ENCODE measurements around the gene VASN.

VASN gene

DNA sequence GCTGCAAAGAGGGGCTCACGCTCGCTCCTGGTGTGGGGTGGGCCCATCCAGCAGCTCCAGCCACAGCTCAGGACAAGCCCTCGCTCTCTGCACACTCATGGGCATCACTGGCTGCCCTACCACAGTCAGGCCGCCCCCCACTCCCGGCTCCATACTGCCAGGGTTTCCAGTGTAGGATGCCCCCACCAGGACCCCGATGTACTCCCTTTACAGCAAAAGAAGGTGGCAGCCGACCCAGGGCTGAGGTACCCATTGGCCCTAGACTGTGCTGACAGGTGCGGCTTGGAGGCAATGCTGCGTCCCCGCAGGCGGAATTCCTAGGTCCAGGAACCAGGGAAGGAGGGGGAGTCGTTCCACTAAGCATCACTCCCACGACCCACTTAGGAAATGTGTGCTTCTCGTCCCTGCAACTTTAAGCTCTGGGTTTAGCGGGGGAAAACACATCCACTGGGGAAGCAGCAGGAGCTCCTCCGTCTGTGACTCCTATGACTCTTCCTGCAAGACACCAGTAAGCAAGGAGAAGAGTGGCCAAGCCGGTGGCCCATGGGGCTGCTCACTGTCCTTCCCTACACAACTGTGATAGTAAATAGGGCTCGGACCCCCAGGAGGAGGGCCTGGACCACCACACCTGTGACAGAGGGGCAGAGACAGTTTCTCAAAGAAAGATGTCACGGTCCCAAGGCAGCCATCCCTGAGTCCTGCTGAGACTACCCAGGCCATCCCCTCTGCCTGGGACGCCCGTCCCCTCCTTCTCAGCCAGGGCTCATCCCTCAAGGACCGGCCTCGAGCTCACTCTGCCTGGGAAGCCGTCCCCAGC is 31.7 kb downstream of the VASN start:
- no peak for DNase-seq (ENCODE audit: low spot score)

DNA sequence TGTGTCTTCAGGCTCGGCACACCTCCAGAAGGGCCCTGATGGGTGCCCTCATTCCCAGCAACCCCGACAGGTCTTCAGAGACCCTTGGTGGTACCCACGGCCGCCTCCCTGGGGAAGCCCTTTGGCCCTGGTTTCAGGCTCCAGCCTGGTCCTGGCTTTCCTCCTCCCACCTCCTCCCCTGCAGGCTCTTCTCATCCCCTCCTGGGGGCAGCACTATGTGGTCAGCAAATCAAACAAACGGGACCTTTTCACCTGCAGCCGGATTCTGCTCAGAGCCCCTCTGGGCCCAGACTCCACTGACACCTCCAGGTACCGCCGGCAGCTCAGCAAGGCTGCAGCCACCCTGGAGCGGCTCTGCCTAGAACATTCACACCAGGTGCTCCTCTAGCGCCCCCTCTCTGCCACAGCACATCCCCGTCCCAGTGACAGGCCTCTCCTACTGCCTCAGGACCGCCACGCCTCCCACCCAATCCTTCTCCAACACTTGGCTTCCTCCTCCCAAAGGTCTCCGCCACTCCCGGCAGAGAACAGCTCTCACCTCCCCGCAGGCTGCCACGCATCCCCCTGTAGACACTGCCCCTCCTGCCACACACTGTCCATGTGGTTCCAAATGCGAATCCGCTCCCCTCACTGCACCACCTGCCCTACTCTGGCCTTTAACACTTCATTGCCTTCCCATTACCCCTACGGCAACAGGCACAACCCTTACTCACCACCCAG is 32.8 kb downstream of the VASN start:
- DNase-seq (ENCODE audit: low spot score), result peak; percentile 48

DNA sequence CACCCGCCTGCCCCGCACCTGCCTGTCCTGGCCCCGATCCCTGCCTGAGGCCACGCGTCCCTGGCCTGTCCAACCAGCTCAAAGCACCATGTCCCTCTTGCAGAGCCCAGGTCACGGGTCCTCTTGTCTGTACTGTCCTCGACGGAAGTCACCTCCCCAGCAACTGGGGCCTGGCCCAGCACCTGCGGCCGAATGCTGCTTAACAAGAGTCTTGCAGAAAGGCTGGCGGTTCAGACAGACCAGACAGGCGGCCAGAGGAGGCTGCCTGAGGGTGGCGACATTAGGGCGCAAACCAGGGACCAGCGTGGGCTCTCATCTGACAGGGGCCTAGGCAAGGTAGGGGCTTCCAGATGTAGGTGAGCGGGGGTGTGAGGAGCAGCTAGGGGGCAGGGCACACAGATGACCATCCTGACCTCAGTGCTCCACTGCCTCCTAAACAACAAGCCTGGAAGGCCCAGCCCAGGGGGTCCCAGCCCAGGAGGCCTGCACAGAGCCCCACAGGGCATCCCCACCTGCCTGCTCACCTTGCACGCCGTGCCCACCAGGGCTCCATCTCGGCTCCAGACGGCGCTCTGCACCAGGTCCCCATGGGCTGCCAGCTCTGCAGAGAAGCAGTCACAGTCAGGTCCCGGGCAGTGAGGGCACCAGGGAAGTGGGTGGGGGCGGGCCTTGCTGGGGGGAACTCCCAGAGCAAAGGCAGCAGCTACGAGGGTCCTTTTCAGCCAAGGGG is 33.5 kb downstream of the VASN start:
- no peak for DNase-seq (ENCODE audit: low spot score)

DNA sequence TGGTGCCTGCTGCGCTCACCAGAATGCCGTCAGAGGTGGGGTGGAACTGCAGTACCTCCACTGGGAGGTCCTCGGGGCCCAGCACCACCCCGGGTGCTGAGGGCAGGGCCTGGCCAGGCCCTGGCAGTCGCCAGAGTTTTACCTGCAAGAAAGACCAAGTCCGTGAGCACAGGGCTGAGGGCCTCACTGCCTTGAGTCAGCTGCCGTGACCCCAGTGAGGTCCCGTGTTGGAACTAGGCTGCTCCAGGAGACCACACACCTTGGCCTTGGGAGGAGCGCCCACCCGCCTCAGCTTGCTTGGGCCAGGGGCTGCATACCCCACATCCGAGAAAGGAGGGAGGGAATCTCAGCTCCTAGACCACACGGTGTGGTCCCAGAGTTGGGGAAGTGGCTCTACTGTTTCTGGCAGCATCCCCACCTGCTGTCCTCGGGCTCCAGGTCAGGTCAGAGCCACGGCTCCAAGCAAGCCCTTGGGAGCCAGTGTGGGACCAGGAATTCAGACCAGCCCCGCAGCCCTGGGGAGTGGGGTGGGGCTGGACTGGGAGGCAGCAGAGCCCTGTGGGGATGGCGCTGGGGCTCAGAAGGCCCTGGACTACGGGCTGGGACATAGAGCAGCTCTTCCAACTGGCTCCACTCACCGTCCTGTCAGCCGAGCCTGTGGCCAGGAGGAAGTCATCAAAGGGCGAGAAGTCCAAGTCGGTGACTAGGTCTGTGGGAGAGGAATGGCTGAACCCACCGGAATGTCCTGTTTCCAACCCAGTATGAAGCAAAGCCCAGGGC is 36.1 kb downstream of the VASN start:
- peak; percentile 33 for DNase-seq (ENCODE audit: low spot score)

DNA sequence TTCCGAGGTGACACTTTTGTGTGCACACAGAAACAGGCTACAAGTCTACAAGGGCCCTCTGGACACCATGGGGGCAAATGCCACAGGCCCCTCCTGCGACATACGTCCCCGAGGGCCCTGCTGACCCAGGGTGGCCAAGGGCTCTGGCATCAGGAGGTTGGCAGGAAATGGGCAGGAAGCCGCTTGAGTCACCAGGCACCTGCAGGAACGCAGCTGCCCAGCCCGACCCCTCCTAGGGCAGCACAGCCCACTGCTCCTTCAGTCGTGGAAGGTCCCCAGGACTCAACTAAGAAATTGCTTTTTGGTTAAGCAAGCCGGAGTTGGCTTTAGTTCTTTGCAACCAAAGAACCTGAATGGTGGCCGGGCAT is 36.7 kb downstream of the VASN start:
- no peak for DNase-seq (ENCODE audit: low spot score)

DNA sequence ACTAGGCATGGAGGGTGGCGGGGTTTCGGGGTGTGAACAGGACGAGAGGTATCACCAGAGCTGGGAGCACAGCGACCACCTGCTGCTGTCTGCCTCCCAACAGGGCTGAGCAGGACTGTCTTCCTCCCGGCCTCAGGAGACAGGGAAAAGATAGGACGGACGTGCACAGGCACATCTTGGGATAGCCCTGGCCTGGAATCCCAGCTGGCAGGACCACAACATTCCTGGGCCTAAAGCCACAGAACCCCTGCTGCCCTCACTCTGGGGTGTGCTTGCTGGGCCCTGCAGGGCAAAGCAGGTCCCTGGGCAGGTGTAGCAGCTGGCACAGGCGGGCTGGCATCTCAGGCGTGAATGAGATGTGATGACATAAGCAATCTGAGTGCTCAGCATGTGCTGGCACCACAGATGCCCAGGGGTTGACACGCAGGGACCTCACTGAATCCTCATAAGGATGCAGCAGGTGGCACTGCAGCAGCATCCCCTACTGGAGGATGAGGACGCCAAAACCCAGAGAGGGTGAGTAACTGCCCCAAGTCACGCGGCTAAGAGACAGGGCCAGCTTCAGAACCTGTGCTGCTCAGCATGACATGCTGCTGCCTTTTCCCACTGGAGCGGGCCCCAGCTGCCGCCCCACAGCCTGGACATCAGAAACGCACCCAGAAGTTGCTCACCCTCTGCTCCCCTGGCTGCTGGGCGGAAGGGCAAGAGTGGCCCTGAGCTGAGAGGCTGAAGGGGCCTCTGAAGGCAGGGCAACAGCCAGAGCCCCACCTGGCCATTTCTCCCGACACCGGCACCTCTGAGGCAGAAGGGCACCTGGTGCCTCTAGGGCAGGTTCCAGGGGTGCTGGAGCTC is 37.7 kb downstream of the VASN start:
- DNase-seq (ENCODE audit: low spot score), result no peak

DNA sequence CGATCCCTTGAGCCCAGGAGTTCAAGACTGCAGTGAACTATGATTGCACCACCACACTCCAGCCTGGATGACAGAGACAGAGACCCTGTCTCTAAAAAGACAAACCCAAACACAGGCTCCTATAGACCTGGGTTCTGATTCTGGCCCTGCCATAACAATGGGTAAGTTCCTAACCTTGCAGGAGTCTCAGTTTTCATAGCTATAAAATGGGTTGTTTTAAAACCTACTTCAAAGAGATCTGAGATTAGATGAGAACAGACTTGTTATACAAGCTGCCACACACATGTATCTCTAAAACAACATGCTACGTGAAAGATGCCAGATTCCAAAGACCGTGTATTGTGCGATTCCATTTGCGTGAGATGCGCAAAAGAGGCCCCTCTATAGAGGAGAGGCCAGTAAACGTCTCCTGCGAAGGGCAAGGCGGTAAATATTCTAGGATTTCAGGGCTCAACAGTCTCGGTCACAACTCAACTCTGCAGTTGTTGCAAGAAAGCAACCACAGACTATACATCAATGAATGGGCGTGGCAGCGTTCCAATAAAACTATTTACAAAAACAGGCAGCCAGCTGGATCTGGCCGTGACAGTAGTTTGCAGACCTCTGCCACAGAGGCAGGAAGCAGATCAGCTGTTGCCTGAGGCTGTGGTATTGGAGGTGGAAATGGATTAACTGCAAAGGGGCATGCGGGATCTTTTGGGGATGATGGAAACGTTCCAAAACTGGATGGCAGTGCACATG is 38.9 kb downstream of the VASN start:
- no peak for DNase-seq (ENCODE audit: low spot score)

DNA sequence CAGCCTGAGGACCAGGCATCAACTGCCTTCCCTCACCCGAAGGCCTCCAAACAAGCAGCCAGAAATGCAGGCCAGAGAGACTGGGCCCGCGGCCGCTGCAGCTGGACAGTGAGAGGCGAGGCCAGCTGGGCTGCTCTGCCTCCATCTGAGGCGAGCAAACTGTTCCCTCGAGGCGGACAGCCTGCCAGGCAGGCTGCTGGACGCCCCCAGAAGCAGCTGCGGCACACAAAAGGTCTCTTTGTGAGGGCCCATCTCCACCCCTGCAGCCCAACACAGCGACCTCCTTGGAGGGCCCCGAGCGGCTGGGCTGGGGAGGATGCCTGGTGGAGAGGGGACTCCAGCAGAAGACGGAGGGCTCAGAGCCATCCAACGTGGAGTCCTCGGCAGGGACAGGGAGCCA is 40.0 kb downstream of the VASN start:
- DNase-seq (ENCODE audit: low spot score), result no peak

DNA sequence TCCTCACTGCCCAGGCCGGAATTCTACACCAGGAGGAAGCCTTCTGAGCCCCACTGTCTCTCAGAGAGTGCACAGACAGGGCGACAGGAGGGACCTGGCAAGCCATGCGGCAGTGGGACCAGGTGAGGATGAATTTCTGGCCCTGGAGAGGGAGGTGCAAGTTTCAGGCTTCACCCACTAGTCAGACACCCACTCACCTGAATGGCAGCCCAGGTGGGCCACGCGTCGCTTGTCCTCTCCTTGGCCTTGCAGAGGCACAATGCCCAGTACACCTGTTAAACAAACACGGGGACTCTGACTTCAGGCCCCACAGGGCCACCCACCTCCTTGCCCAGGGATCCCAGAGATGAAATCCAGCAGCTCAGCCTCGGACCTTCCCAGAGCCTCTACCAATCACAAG is 40.5 kb downstream of the VASN start:
- no peak for DNase-seq (ENCODE audit: low spot score)

DNA sequence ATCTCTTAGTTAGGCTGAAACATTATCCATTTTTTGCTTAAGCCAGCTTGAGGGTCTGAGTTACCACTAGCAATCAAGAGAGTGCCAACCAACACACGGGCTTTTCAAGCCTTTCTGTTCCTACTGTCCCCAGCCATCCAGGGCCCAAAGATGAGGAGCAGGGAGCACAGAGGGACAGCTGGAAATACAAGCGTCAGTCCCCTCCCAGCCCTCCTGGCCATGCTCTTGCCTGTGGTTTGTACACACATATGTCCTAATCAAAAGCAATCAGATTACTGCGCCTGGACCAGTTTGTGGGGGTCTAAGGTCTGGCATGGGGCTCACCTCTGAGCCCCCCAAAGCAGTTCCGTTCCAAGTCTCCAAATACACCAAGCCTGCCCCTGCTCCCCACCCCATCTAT is 41.2 kb downstream of the VASN start:
- DNase-seq (ENCODE audit: low spot score), result no peak

DNA sequence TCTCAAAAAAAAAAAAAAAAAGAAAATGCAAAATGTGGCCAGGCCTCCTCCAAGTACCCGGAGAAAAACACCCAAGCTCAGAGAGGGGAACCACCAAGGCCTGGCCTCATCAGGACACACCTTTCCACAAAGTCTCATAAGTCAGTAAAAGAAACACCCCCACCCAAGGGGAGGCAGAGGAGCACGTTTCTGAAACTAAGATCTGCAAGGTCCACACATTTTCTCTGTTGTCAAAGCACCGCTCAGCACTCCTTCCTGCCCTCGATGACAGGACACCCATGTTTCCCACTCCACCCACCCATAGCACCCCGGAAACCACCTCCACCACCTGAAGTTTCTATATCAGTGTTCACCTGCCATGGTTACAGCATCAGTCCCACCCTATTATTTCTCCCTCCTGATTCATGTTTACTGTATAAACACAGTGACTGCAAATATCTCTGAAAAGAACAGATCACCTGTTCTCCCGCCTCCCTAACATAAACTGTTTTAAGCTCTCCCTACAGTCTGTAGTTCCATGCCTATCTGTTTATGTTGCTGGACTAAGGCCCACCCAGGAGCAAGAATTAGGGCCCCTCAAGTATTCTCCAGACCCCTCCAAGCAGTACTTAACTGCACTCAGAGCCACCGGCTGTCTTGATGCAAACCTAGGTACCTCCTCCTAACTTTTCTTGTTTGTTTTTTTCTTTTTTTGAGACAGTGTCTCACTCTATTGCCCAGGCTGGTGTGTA is 42.7 kb downstream of the VASN start:
- no peak for DNase-seq (ENCODE audit: low spot score)

DNA sequence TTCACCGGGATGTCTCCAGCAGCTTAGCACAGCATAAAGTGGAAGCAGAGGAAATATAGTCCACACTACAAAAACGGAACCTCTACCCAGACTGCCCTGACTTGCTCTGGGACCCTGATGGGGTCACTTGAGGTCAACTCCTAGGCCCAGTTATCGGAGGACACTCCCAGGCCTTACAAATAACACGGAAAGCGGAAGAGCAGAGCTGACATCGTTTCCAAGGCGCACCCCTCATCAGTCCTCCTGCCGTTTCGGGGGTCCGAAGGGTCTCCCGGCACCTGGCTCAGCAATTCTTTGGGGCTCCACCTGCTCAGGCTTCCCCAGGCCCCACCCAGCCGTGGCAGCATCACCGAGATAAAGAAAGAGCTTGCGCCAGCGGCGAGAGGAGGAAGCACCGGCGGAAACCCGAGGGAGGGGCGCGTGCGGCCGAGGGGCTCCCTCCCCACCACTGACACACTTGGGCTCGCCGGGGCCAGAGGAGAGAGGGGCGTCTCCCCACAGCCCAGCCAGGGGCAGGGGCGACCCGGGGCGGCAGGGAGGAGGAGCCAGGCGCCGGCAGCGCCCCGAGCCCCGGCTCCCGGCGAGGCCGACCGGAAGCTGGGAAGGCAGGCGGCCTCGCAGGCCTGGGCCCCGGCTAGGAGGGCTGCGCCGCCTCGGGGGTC is 44.0 kb downstream of the VASN start:
- DNase-seq (ENCODE audit: low spot score), result no peak

DNA sequence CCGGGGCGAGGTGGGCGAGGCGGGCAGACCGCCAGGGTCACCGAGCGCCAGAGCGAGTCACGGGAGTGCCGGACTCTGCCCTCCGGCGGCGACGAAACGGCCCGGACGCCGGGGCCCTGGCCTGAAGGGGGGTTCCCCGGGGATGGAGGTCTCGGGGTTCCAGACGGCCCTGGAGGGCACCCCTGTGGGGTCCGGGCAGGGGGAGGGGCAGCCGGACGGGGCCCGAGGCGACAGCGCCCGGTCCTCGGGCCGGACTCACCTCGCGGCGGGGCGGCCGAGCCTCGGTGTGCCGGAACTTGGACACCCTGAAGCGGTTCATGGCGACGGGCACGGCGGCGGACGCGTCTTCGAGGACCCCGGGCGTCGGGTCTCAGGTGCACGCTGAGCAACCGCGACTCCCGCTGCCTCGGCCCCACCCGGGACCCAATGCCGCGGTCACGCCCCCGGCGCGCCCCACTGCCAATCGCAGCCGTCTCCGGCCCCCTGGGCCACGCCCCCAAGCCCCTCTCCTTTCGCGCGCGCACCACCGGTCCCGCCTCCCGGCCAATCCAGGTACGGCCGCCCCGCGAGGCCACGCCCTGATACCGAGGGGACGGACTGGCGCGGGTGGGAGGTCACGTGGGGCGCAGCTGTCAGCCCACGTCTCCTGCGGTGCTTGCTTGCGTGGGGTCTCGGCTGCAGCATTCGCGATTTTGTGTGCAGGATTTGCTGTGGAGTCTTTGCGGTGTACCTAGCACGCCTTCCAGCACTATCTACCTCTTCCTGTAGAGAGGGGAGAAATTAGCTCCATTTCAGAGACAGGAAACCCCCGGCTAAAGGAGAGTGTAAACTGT is 44.8 kb downstream of the VASN start, which contains the start of gene CORO7:
Gene CORO7 (minus strand): TSS at position 397 of the 833 bp plus-strand sequence. CDS start 78 bp downstream, at position 319.
- peak; percentile 76 for DNase-seq (ENCODE audit: low spot score)

DNA sequence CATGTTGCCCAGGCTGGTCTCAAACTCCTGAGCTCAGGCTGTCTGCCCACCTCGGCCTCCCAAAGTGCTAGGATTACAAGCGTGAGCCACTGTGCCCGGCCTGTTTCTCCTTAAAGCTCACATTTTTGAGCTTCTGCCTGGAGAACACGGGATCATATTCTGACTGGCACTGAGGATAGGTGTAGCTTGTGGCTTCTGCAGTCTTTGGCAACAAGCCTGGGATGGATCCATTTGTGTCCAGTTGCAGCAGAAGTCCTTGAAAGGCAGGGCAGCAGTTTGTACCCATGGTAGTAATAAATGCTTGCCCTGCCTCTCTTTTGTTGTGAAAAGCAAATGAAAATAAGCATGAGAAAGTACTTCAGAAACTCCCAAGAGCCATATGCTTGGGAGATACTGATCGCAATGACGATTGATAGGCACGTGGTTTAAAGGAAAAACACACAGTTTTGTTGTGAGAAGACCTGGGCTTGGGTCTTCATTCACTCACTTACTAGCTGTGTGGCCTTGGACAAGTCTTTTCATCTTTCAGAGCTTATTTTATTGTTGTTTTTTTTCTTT is 47.8 kb downstream of the VASN start:
- no peak for DNase-seq (ENCODE audit: low spot score)

DNA sequence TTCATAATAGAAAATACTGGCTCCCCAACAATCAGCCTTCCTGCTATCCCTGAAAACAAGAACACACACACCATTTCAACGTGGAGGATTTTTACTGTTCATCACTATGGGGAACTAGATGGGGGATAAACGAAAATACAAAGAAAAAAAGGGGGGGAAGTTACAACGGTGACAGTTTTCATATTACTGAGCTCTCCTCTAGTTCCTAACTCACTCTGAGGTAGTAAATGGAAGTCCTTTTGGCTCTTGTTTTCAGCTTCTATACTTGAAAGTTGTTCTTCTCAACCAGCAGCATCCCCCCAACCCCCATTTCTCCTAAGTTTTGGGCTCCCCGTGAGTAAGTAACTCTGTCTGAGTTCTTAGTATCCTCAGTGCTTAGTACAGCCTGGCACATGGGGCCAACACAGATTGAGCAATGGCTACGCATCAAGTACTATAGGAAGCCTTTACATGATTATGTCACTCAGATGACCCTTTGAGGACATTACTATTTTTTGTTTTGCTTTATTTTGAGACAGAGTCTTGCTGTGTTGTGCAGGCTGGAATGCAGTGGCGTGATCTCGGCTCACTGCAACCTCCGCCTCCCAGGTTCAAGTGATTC is 49.0 kb downstream of the VASN start:
- DNase-seq (ENCODE audit: low spot score), result no peak

DNA sequence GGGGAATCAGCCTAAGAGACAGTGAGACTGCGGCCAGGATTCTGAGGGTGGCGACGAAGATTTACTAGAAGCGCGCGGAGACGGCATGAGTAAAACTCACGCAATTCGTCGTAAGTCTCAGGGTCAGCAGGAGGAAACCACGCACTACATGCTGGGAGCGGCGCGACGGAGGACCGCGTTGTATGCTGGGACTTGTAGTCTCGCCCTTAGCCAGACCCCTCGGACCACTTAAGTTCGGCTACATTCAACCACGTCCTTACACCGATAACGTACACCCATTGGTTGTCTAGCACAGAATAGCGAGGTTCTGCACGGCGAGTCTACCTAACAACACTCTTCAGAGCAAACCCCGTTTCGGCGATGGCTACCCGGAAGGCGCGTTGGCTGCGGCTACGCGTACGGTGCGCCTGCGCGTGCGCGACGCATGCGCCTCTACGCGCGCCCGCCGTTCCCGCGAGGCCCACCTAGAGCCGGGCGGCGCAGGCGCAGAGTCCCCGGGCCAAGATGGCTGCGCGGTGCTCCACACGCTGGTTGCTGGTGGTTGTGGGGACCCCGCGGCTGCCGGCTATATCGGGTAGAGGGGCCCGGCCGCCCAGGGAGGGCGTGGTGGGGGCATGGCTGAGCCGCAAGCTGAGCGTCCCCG is 53.9 kb downstream of the VASN start, which contains the start of gene DNAJA3:
Gene DNAJA3 (plus strand): TSS at position 491 of the 643 bp plus-strand sequence. CDS start 14 bp downstream, at position 505.
- peak; percentile 97 for DNase-seq (ENCODE audit: low spot score)
